Fibroblast of skin of right quadriceps (primary cell): ENCODE measurements around the gene NAV2.
A peak's percentile ranks its signal among the peaks of the same experiment; 100 is the strongest.
"Not testable (repeated sequence)": the region's sequence is repeated elsewhere in the genome, so short reads cannot be mapped to it uniquely, and the experiment has no call there.

Source experiments
- DNase-seq: peaks from one replicate; pipeline ENCODE4 v3.0.0-alpha.2; 2013

Gene NAV2

GRCh38 chr11:20099527-20099926, 386.9 kb downstream of the NAV2 start:
- DNase-seq: peak; percentile 17

GRCh38 chr11:20102397-20102796, 389.8 kb downstream of the NAV2 start:
- DNase-seq: no peak

GRCh38 chr11:20103281-20103680, 390.6 kb downstream of the NAV2 start:
- DNase-seq: no peak

DNA sequence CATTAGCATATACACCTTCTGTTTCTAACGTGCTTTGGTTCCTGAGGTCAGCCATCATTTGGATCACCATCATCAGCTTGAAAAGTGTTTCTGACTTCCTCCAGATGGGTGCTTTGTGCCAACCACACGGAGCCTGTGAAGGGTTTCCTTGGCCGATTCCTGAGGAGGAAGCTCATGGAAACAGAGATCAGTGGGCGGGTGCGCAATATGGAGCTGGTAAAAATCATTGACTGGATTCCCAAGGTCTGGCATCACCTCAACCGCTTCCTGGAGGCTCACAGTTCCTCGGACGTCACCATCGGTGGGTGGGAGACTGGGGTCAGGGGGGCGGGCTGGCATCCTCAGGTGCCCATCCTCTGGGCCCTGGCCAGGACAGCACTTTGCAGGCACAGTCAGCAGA, 392.8 kb downstream of the NAV2 start:
- no peak for DNase-seq

DNA sequence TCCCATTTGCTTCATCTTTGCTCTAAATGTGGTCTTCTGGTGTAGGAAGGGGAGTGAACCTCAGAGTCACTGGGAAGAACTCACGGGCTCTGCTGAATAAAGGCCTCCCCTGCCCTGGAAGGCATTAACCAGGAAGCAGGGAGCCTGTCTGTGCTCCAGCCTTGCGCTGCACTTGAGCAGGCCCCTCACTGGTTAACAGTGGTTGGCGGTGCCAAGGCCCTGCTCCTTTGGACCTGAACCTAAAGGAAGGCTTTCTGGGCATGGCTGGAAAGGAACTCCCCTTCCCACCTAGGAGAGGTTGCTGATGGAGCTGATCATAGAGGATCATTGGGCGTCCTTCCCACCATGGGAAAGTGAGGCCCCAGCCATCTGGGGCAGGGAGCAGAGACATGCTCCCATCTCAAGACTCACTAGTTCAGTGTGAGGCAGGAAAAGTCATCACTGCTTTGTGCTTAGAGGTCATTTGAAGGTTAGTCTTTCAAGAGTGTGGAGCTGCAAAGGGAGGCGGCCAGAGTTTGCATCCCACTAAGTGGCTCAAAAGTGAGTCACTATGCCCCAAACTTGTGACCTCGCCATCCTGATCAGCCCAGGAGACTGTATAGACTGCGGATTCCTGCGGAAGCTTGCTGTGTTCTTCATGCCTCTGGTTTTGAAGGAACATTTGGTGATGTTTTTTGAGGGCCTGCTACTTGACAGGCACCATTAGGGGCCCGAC, 397.3 kb downstream of the NAV2 start:
- no peak for DNase-seq

DNA sequence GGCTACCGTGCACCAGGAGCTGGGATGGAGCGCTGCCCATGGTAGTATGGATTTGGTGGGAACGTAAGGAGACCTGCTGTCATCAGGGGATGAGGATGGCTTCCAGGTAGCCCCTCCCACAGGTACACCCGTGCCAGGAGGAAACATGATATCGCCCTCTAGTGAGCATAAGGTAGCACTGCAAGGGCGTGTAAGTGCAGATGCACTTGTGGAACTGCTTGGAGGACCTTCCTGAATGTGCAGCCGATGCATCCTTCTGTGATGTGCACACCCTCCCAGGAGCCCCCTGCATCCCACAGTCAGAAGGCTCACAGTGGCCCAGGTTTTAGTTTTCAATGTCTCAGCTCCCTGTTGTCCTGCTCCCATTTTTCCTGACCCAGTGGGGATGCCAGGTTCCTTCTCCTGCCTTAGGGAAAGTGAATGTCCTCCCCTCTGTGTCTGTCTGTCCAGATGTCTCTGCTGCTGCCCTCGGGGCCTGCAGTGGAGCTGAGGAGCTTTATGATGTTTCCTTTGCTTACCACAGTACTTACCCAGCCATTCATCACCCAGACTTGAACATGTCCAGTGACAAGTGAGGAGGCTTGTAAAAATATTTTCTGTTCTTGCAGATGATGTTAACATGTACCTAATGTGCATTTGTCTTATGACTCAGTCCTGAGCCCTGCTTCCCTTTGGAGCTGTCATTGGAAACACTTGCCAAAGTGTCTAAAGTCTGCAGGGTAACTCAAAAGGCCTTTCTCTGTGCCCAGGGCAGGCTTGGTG, 398.5 kb downstream of the NAV2 start:
- peak; percentile 89 for DNase-seq

- no peak for DNase-seq
Measured at GRCh38 chr11:20111871-20112270, 399.2 kb downstream of the NAV2 start.

DNA sequence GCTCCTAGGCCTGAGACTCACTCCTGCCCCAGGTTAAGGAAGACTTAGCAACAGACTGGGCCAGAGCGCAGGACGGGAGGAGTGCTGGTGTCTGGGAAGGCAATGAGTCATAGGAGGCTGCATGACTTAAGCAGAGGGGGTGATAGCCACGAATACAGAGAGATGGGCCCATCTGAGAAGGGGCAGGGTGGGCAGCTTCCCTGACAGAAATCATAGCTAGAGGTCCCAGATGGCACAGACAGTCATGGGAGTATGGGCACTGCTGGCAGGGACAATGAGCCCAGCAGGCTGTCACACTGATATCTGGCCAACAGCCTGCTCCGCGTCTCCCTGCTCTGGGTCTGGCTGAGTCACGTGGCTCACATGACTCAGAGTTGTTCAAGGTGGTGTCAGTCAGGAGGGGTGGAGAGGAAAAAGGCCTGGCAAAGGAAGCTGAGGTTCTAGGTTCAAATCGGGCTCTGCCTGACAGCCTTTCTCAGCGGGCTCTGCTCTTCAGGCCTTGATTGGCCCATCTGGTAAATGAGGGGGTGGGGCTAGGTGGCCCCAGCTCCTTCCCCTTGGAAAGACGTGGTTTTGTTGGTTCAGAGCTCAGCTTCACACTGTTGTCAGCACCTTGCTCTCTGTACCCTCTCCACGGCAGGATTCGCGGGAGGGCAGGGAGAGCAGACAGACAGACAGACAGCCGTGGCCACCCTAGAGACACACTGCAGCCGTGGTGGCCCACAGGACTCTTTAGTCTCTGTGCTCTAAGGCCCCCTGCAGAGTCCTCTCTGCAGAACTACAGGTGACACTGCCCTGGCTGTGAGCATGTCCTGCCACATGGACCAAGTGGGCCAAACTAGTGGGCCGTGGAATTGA, 399.9 kb downstream of the NAV2 start:
- DNase-seq: peak; percentile 92

DNA sequence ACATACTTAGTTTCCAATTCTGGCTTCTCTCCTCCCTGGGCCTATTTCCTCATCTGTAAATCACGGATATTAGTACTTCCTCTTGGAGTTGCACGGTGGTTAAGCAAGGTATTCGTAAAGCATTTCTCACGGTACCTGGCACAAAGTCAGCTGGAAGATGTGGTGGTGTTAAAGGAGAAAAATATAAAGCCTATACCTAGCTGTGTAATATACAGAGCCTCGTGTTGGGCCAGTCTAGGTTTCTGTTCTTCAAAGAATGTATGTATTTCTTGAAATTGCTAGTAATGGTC, 400.5 kb downstream of the NAV2 start:
- peak; percentile 19 for DNase-seq

DNA sequence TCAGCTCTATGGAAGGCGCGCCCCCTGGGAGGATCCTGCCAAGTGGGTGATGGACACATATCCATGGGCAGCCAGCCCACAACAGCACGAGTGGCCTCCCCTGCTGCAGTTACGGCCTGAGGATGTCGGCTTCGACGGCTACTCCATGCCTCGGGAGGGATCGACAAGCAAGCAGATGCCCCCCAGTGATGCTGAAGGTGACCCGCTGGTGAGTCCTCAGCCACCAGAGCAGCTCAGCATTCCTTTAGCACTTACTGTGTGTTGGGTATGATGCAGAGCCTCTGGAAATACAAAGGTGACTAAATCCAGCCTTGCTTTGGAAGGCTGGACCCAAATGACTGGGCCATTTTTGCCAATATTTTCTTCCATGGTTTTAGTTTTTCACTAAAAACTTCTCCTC, 402.0 kb downstream of the NAV2 start:
- DNase-seq: peak; percentile 41

DNA sequence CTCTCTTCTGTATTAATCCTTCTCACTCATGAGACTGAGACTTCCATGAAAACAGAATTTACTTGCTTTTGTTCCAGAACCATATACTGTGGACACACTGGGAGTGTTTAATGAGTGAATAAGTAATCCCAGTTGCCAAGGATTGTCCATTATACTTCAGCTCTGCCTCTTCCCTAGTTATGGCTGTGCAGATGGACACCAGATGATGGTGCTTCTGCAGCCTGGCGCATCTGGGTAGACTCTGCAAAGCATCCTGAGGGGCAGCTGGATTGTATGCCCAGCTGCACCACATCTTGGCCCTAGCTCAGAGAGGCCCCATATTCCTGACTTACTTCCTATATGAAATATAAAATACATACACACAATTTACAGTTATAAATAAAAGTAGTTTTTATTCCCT, 404.2 kb downstream of the NAV2 start:
- DNase-seq: no peak

DNA sequence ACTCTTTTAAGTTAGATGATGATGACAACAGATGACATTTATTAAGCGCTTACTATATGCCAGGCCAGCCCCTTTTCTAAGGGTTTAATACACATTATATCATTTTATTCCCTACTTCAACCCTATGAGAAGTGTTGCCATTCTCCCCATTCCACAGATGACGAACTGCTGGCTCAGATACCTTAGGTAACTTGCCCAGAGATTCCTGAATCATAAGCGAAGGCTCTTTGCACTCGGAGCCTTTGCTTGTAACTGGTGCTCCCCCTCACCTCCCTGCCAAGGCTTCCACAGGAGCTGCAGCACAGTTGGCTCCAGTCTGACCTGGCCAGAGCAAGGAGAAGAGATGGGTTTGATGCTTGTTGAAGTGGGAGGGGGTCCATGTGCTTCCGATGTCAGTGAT, 404.7 kb downstream of the NAV2 start:
- DNase-seq: no peak

DNA sequence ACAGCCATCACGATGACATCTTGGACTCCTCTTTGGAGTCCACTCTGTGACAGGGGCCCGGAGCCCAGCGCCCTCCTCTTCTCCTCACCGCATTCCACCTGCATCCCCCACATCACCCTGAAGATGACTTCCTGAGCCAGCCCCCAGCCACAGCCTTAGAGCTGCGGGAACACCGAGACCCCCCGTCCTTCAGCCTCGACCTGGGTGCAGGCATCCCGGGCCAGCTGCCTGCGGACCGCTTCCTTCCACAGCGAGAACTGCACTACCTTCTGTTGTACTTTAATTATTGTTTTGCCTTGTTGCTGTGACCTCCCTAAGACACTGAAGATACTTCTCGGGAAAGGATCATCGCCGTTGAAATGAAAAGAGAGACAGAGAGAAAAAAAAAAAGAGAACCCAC, 405.6 kb downstream of the NAV2 start:
- DNase-seq: no peak

DNA sequence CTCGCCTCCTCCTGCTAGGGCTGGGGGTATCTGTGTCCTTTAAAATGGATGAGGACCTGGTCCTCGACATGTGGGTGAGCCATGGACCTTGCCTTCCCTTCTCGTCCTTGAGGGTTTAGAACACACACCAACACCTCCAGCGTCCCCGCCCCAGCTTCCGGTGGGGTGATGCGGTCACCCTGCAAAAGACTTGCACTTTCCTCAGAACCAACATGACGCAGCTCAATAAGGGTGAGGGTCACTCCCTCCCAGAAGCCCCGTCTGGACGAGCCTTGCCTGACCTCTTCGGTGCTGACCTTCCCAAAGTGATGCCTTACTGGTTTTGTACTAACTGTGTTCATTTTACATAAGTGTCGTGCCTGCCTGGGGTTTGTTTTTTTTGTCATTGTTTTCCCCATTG, 406.7 kb downstream of the NAV2 start:
- DNase-seq: no peak

DNA sequence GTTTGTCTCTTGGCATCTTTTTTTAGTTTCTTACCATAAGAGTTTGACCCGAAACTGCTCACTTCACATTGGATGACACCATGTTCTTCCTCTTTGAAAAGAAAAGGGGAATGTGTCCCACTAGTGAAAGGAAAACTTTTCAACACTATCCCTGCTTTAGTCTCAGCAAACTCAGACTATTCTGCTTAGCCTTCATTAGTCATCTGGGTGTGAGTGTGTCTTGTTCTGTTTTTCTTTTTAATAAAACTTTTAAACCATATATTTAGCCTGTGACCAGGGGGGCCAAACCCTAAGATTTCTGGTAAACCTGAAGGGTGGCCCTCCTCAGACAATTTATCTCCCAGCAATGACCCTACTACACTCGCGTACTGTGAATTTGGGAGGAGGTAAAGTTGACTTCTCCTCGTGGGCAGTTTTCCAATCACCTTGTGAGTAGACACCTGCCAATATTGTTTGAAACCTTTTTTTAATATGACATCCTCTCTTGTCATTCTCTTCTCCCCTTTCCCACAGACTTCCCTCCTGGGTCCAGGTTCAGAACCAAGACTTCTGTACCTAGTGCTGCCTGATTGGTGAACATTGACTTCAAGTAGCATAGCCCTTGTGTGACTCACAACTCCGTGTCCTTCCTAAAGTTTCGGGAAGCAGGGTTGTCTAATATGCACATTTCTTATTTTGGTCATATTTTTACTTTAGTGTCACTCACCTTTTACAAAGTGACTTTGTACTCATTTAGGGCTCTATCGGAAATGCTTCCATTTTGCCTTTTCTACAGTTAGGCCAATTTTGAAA, 407.7 kb downstream of the NAV2 start:
- no peak for DNase-seq

DNA sequence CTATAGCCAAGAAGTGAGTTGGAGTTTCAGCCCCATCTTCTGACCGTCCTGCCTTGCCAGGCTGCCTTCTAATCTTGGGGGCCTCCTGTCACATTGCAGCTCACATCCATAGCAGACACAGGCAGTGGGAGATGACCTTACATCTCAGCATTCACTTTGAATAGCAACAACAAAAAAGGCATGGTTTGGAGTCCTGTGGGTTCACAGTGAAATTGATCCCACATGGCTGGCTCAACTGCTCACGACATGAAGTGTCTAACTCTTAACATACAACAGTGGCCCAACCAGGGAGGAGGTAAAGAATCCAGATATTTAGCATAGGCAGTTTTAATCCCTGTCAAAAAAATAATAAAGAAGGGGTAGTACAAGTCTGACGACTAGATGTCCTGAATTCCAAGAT, 409.5 kb downstream of the NAV2 start:
- DNase-seq: no peak

DNA sequence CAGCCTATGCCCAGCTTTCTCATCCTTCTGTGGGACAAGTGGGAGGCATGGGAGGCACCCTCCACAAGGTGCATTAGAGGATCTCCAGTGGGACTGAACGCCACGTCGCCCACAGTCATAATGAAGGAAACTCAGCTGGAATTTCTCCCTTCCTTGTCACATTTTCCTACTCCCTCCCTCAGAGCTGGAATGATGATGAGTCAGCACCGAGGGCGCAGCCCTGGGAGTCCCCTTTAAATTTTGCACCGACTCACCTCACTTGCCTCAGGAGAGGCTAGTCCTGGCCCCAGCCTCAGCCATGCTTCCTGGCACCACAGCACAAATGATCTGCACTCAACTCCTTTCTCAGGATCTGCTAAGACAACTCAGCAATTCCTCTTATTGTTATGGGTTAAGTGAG, 413.3 kb downstream of the NAV2 start:
- peak; percentile 75 for DNase-seq

- DNase-seq: no peak
Measured at GRCh38 chr11:20126724-20127123, 414.1 kb downstream of the NAV2 start.

DNA sequence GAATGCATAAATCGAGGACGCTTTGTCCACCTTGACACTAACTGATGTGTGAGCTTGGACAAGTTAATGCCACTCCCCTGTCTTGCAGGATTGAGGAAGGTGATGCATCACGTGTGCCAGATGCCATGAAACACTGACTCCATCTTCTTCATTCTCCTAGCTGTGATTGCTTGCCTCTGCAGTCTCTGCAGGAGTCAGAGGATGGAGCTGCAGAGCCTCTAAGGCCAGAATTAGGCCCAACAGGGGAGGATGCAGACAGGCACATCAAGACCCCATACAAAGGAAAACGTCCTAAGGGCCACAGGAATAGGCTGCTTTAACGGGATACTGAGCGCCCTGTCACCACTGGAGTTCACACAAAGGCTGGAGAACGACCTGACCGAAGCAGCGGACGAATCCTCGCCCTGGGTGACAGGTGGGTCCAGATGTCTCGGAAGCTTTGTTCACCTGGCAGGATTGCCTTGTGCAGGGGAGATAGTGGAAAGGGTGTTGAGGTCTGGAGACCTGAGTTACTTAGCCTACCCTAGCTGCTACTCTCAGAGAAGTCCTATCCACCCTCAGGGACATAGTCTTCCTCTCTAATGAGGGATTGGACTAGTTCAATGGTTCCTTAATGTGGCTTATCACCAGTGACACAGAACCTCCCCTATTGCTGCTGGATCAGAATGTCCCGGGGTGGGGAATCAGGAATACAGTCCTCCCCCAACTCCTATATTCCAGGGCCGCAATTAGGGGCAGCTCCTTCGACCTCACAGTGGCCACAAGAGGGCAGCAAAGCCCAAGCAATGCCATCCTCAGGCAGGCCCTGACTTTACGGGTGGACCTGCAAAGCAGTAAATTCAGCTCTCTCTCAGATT, 415.3 kb downstream of the NAV2 start:
- DNase-seq: peak; percentile 60

DNA sequence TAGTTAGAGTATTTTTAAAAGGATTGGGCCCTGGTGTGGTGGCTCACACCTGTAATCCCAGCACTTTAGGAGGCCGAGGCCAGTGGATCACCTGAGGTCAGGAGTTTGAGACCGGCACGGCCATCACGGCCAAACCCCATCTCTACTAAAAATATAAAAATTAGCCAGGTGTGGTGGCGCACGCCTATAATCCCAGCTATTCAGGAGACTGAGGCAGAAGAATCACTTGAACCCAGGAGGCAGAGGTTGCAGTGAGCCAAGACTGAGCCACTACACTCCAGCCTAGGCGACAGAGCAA, 415.8 kb downstream of the NAV2 start:
- DNase-seq: not testable (repeated sequence)

- DNase-seq: no peak
Measured at GRCh38 chr11:20129665-20130064, 417.0 kb downstream of the NAV2 start.
